NCI-H345 treated with DMSO at 0.1 percent for 48 hours (cell line): ENCODE results near the gene FAM135A.
"Not testable (repeated sequence)": the region's sequence is repeated elsewhere in the genome, so short reads cannot be mapped to it uniquely, and the experiment has no call there.

Experiments
- DNase-seq: peaks from one replicate; lab custom pipeline; 2025; ENCODE audit not compliant: unreplicated experiment; lab: John Stamatoyannopoulos, UW

The FAM135A gene

GRCh38 chr6:70607371-70607770 lies 194.1 kb downstream of the FAM135A start:
- DNase-seq = not testable (repeated sequence)

GRCh38 chr6:70609181-70609580 lies 195.9 kb downstream of the FAM135A start:
- DNase-seq = not testable (repeated sequence)
